ENCODE measurements around the gene SRPX2. TPM values are rescaled to one million over a fixed set of nuclear protein-coding genes. Genes with fewer than 3 reads are reported as not detected.

The SRPX2 gene
- total and polyA plus RNA-seq, 2 of the 13 experiments (the other 11 are each of a cell fraction or from before 2014, with no cell fraction given), result 1.5 to 6.7 TPM

DNA sequence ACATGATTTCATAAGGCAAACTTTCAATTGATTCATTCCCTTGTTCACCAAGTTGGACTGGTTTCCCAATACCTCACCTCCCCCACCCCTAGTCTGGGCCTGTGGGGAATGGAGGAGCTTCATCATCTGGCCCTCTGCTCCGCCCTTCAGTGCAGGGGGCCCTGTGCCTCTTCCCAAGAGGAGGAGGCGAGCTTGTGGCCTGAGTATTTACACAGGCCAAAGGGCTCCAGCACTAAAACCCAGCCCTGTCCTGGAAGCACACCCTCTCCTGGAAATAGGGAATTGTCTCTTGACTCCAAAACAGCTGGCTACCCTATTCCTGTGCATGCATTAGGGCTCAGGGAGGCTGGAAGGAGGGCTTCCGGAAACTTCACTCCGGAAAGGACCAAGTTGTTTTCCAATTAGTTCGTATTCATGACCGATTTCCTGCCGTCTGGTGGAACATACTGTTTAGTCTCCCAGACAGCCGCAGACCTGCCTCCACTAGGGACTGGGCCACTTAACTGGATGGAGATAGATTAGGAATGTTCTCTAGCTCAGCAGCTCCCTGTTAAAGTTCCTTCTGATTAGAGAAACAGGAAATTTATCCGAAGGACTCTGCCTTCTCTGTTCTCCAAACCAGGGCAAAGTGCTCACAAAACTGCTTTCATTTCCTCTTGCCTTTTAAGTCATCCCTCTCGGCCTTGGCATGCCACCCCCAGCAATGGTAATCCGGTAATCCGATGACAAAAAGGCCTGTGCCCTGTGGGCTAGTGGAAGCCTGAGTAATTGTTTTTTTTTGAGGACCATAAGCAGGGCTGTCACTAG lies 5.8 kb downstream of the SRPX2 start (continued):
- TF ChIP-seq CREB1 (IDR thresholded peaks at IDR 0.05) (no peak), CREB1 (CRISPR knock-in tag; IDR thresholded peaks at IDR 0.05) (0 out of 2 replicates have a peak, but pooled peaks have one; percentile 20), NR2F1 (CRISPR knock-in tag; IDR thresholded peaks at IDR 0.05) (no peak), MTA3 (CRISPR knock-in tag; IDR thresholded peaks at IDR 0.05) (no peak), ZNF547 (CRISPR knock-in tag; IDR thresholded peaks at IDR 0.05) (no peak), ZNF292 (CRISPR knock-in tag; IDR thresholded peaks at IDR 0.05; ENCODE audit: borderline replicate concordance, low read depth) (no peak), RXRB (CRISPR knock-in tag; IDR thresholded peaks at IDR 0.05; ENCODE audit: borderline replicate concordance) (peak; percentile 39; the same call in 1 of the 2 replicates), ASH2L (IDR thresholded peaks at IDR 0.05; ENCODE audit: insufficient read length, low read depth, low read length) (no peak), SOX5 (CRISPR knock-in tag; IDR thresholded peaks at IDR 0.05; ENCODE audit: borderline replicate concordance) (peak; percentile 42; the same call in 1 of the 2 replicates), SUZ12 (IDR thresholded peaks at IDR 0.05; ENCODE audit: low read depth, low read length) (no peak), DNMT1 (CRISPR knock-in tag; IDR thresholded peaks at IDR 0.05) (no peak), ZNF496 (CRISPR knock-in tag; IDR thresholded peaks at IDR 0.05; ENCODE audit: insufficient replicate concordance) (no peak), IKZF1 (IDR thresholded peaks at IDR 0.05) (no peak), HIVEP1 (CRISPR knock-in tag; IDR thresholded peaks at IDR 0.05) (no peak), ZNF556 (CRISPR knock-in tag; IDR thresholded peaks at IDR 0.05; ENCODE audit: borderline replicate concordance) (no peak), SATB2 (CRISPR knock-in tag; IDR thresholded peaks at IDR 0.05) (no peak), ZNF619 (CRISPR knock-in tag; IDR thresholded peaks at IDR 0.05) (no peak), ATM (IDR thresholded peaks at IDR 0.05; ENCODE audit: borderline replicate concordance) (no peak), HNF1B (CRISPR knock-in tag; IDR thresholded peaks at IDR 0.05) (peak; percentile 58; the same call in 1 of the 2 replicates), ZNF260 (CRISPR knock-in tag; IDR thresholded peaks at IDR 0.05; ENCODE audit: borderline replicate concordance, low read depth) (no peak), NKX3-1 (CRISPR knock-in tag; IDR thresholded peaks at IDR 0.05) (no peak), KLF9 (CRISPR knock-in tag; IDR thresholded peaks at IDR 0.05; ENCODE audit: low read depth) (no peak)
- TF ChIP-seq, protein P1, sequence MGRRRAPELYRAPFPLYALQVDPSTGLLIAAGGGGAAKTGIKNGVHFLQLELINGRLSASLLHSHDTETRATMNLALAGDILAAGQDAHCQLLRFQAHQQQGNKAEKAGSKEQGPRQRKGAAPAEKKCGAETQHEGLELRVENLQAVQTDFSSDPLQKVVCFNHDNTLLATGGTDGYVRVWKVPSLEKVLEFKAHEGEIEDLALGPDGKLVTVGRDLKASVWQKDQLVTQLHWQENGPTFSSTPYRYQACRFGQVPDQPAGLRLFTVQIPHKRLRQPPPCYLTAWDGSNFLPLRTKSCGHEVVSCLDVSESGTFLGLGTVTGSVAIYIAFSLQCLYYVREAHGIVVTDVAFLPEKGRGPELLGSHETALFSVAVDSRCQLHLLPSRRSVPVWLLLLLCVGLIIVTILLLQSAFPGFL (CRISPR knock-in tag; IDR thresholded peaks at IDR 0.05), result no peak
- TF ChIP-seq, protein P2, sequence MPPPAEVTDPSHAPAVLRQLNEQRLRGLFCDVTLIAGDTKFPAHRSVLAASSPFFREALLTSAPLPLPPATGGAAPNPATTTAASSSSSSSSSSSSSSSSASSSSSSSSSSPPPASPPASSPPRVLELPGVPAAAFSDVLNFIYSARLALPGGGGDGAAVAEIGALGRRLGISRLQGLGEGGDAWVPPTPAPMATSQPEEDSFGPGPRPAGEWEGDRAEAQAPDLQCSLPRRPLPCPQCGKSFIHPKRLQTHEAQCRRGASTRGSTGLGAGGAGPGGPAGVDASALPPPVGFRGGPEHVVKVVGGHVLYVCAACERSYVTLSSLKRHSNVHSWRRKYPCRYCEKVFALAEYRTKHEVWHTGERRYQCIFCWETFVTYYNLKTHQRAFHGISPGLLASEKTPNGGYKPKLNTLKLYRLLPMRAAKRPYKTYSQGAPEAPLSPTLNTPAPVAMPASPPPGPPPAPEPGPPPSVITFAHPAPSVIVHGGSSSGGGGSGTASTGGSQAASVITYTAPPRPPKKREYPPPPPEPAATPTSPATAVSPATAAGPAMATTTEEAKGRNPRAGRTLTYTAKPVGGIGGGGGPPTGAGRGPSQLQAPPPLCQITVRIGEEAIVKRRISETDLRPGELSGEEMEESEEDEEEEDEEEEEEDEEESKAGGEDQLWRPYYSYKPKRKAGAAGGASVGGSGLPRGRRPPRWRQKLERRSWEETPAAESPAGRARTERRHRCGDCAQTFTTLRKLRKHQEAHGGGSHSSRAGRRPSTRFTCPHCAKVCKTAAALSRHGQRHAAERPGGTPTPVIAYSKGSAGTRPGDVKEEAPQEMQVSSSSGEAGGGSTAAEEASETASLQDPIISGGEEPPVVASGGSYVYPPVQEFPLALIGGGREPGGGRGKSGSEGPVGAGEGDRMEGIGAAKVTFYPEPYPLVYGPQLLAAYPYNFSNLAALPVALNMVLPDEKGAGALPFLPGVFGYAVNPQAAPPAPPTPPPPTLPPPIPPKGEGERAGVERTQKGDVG (CRISPR knock-in tag; IDR thresholded peaks at IDR 0.05; ENCODE audit: borderline replicate concordance), result no peak
- TF ChIP-seq, protein P3, sequence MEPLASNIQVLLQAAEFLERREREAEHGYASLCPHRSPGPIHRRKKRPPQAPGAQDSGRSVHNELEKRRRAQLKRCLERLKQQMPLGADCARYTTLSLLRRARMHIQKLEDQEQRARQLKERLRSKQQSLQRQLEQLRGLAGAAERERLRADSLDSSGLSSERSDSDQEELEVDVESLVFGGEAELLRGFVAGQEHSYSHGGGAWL (CRISPR knock-in tag; IDR thresholded peaks at IDR 0.05), result no peak
